Gastroesophageal sphincter (tissue), 3 donors: ENCODE measurements around the gene PCDHB1.

Experiments
- CTCF ChIP-seq, 4 experiments: fragments of 200-600 bp in 2 of 4; fragments of 450-650 bp in 2 of 4; sonication (generic) in 1 of 4; IDR thresholded peaks; one replicate each; pipeline ENCODE4 v1.5.1; 2017 to 2019; ENCODE audit warnings: antibody characterized with exemption in 4 of 4, mild to moderate bottlenecking in 2 of 4, moderate library complexity in 2 of 4
- POLR2A ChIP-seq, 2 donors: fragments of 450-650 bp; IDR thresholded peaks; one replicate each; pipeline ENCODE4 v1.6.1; 2017; ENCODE audit warnings: antibody characterized with exemption in 2 of 2, mild to moderate bottlenecking in 2 of 2, moderate library complexity in 1 of 2

GRCh38 chr5:141003031-141003430 is 48.1 kb upstream of the PCDHB1 start:
- TF ChIP-seq CTCF (IDR thresholded peaks at IDR 0.05) (no peak), POLR2A (IDR thresholded peaks at IDR 0.05) (no peak)
